T-helper 1 cell treated with Interleukin-12 subunit alpha and Interleukin-12 subunit beta and Interleukin-4 antibody, amounts not matched to agents 30 μg/mL and 1 μg/mL, for 36 hours (primary cell): ENCODE data around the gene EHBP1.

Source experiments
- H3K27ac Mint-ChIP-seq: one replicate; pipeline ENCODE4 v1.8.0; 2021; ENCODE audit warnings: mild to moderate bottlenecking, mixed read lengths
- H3K27me3 Mint-ChIP-seq: one replicate; pipeline ENCODE4 v1.8.0; 2021; ENCODE audit warnings: low read depth, mixed read lengths
- H3K36me3 Mint-ChIP-seq: one replicate; pipeline ENCODE4 v1.8.0; 2021; ENCODE audit warnings: low read depth, mixed read lengths
- H3K4me1 Mint-ChIP-seq: one replicate; pipeline ENCODE4 v1.8.0; 2021; ENCODE audit warnings: low read depth, mixed read lengths
- H3K4me3 Mint-ChIP-seq: one replicate; pipeline ENCODE4 v1.8.0; 2021; ENCODE audit warnings: mild to moderate bottlenecking, moderate library complexity, mixed read lengths
- H3K9me3 Mint-ChIP-seq: one replicate; pipeline ENCODE4 v1.8.0; 2021; ENCODE audit warnings: mixed read lengths

EHBP1 gene

DNA sequence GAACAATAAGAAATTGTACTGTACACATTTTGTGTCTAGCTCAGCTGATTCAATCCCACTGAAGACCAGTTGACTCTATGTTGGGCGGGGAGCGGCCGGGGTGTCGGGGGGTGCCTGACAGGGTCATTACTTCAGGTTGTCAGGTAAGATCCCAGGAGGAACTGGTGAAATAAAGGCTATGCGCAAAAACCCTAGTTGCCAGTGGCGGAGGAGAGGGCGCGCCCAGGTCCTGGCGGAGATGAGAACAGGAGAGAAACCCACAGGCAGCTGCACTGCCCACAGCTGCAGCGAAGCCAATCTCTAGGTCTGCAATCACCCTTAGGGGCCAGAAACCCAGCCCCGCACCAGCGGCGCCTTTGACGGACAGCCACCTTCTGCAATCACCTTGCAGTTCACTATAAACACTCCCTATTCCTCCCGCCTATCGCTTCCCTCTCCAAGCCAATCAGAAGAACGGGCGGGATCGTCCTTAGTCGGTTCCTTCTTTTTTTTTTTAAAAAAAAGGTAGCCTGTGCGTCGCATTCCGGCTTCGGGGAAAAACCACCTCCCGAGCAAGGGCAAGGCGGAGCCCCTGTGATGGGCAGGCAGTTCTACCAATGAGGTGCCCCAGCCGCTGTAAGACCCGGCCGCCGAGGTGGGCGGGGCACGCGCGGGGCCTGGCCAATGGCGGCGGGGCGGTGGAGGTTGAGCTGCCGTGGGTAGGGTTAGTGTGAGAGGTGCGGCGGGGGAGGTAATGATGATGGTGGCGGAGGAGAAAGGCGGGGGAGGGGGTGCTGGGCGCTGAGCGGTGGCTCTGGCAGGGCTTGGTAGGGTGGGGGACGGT lies at the start of gene EHBP1:
TSS of gene EHBP1 (plus strand) at position 707 of the 823 bp plus-strand sequence. CDS start 1,479 bp downstream, outside the sequence.
- H3K27ac Mint-ChIP-seq = peak within 1 kb of the TSS; percentile 82
- peak within 1 kb of the TSS; percentile 86 for H3K4me3 Mint-ChIP-seq
- H3K36me3 Mint-ChIP-seq = peaks cover 10% of the 10 kb centered on the region
- peaks cover 6% of the 10 kb centered on the region for H3K9me3 Mint-ChIP-seq
- H3K4me1 Mint-ChIP-seq = peaks cover 26% of the 10 kb centered on the region
- peaks cover 26% of the 10 kb centered on the region for H3K27me3 Mint-ChIP-seq

DNA sequence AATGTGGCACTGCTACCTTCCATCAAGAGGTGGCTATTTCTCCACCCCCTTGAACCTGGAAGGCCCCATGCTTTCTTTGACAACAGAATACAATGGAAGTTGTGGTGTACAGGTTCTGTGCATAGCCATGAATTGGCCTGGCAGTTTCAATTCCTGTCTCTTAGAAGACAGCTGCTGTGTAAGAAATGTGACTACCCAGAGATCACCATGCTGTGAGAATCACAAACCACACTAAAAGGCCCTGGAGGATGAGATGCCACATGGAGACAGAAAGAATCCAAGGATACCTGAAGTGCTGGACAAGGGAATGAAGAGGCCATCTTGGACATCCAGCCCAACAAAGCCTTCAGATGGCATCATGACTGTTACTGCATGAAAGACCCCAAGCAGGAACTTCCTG lies 47.7 kb upstream of the EHBP1 start:
- Mint-ChIP-seq H3K36me3 (no peaks in the 10 kb centered on the region), H3K27ac (no peak overlapping the region), H3K4me3 (no peak overlapping the region), H3K9me3 (no peaks in the 10 kb centered on the region), H3K27me3 (no peaks in the 10 kb centered on the region), H3K4me1 (peaks cover 3% of the 10 kb centered on the region)

DNA sequence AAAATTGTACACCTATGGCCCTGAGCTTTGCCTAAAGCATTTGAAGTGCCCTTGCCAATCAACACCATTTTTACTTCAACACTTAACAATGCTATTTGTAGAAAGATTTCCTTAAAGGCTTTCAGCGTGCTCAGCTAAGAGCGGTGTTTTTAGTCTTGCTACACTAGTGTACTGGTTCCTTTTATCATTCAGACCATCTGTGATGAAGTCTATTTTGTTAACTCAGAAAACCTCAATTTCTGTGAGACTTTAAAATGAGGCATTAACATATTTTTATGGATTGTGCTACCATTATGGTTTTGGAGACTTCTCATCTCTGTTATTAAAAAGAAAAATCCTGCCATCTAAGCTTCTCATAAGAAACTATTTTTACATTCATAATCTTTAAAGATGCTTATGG lies 46.6 kb upstream of the EHBP1 start:
- peaks cover 2% of the 10 kb centered on the region for H3K27me3 Mint-ChIP-seq

DNA sequence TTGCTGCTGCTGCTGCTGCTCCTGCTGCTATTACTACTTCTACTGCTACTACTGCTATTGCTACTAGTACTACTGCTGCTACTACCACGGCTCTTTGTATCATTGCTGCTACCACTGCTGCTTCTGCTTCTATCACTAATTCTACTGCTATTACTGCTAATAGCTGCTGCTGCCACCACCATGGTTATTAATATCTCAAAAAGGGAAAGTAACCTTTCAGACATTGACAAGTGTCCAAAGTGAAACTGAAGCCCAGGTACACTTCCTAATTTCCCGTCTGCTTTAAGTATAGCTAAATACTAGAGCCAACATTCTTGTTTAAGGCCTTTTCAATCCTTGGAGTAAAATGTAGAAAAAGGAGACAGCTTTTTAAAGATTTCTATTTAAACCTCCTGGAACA lies 45.4 kb upstream of the EHBP1 start:
- Mint-ChIP-seq H3K4me3 (no peak overlapping the region), H3K27me3 (peaks cover 5% of the 10 kb centered on the region), H3K4me1 (peaks cover 3% of the 10 kb centered on the region), H3K27ac (no peak overlapping the region), H3K36me3 (no peaks in the 10 kb centered on the region), H3K9me3 (no peaks in the 10 kb centered on the region)

More for the DNA sequence above, 46.6 kb upstream of the EHBP1 start:
- no peak overlapping the region for H3K4me3 Mint-ChIP-seq
- H3K4me1 Mint-ChIP-seq = peaks cover 3% of the 10 kb centered on the region
- H3K36me3 Mint-ChIP-seq = no peaks in the 10 kb centered on the region
- H3K9me3 Mint-ChIP-seq = no peaks in the 10 kb centered on the region
- H3K27ac Mint-ChIP-seq = no peak overlapping the region

DNA sequence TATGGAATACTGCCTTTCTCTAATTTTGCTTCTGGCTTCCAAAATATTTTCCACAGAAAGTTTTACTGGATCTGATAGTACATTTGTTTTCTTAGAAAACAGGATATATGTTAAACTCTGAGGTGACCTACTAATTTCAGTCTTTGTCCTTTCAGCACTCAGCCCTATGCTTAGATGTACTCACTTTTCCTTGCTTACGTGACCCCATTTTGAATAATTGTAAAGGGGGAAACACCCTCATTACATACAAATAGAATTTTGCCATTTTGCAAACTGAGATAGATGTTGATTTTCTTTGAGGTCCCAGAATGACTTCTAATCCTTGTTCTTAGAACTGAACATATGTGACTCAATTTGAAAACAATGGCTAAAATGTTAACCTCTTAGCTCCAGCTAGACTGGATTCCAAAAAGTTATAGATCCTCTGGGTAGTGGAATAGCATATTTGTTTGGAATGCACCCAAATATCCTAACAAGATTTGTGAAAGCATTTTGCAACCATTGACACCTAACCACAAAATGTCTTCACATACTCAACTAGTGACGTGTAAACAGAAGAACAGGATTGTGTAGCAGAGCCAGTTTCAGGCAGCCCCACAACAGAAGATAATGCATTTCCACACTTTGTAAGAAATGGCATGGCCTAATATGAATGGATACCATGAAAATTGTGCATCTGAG lies 44.8 kb upstream of the EHBP1 start:
- H3K4me1 Mint-ChIP-seq = peaks cover 3% of the 10 kb centered on the region

DNA sequence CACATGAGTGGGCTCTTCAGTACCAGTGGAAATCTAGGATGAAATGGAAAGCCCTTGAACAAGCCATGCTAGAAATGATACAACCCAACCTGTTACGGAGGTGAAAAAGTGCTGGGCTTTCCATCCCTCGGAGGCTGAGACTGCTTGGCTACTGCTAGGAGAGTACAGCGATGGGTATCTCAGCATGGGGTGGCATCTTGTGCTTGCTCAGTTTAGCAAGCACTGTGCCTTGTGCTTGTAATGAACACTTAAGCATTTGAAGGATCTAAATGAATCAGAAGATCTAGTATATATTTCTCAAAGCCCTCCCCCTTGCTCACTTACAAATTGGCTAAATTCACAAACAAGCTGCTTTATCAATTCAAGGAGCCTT lies 44.3 kb upstream of the EHBP1 start:
- Mint-ChIP-seq H3K27ac (no peak overlapping the region), H3K9me3 (no peaks in the 10 kb centered on the region), H3K27me3 (peaks cover 5% of the 10 kb centered on the region), H3K36me3 (no peaks in the 10 kb centered on the region), H3K4me3 (no peak overlapping the region), H3K4me1 (peaks cover 3% of the 10 kb centered on the region)

More for the DNA sequence above, 44.8 kb upstream of the EHBP1 start:
- Mint-ChIP-seq H3K27me3 (peaks cover 5% of the 10 kb centered on the region), H3K9me3 (no peaks in the 10 kb centered on the region), H3K27ac (no peak overlapping the region), H3K36me3 (no peaks in the 10 kb centered on the region), H3K4me3 (no peak overlapping the region)

DNA sequence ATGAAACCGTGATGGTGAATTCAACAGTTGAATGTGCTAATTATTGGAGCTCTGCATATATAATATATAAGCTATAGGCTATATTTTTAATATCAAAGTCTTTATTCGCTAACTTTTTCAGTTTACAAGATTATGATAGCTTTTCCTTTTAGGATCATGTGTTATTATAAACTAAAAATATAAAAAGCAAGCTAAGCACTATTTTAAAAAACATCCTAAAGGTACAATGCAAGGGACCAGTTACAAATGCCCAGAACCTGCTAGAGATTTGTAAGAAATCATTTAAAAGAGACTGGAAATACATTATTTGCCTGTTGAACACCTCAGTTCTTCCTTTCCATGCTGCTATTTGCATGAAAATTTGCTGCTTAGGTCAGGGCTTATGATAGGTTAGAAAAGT lies 43.4 kb upstream of the EHBP1 start:
- Mint-ChIP-seq H3K4me1 (peaks cover 3% of the 10 kb centered on the region), H3K4me3 (no peak overlapping the region), H3K36me3 (no peaks in the 10 kb centered on the region), H3K27me3 (peaks cover 5% of the 10 kb centered on the region), H3K9me3 (no peaks in the 10 kb centered on the region), H3K27ac (no peak overlapping the region)

DNA sequence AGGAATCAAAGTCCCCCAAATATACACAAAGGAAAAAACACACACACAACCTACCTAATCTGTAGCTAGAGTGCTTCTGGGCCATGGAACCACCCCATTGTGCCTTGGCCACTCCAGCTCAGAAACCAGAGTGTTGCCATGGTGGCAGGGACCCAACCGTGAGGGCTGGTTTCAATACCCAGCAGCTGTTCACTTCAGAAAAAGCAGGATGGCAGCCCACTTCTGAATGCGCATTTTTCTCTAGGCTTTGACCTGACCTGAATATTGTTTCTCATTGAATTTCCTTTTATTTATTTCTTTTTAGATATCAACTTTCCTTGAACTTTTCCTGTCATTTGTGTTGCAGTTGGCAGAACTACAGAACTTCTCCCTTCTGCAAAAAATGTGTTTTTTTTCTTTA lies 43.0 kb upstream of the EHBP1 start:
- H3K4me1 Mint-ChIP-seq = peaks cover 3% of the 10 kb centered on the region
- no peak overlapping the region for H3K4me3 Mint-ChIP-seq
- no peaks in the 10 kb centered on the region for H3K36me3 Mint-ChIP-seq
- H3K27me3 Mint-ChIP-seq = peaks cover 5% of the 10 kb centered on the region
- H3K9me3 Mint-ChIP-seq = no peaks in the 10 kb centered on the region
- no peak overlapping the region for H3K27ac Mint-ChIP-seq

DNA sequence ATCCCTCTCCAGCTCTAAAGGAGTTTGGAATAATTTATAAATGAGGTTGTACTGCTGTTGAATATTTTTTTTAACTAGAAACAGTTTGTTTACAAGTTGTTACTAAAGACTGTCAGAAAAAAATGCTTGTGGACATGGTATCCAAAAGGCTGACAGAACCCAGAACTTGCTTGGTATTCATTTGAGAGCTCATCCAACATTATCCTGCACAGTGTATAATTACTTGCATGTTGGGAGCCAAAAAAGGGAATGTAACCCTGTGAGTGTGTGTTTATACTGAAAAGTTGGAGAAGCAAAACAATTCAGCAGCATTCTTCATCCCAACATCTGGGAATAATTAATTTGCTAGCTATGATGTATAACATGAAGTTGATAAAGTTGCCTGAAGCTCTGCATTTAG lies 42.1 kb upstream of the EHBP1 start:
- no peak overlapping the region for H3K27ac Mint-ChIP-seq
- H3K9me3 Mint-ChIP-seq = no peaks in the 10 kb centered on the region
- peaks cover 5% of the 10 kb centered on the region for H3K27me3 Mint-ChIP-seq
- H3K36me3 Mint-ChIP-seq = no peaks in the 10 kb centered on the region
- peaks cover 3% of the 10 kb centered on the region for H3K4me1 Mint-ChIP-seq
- H3K4me3 Mint-ChIP-seq = no peak overlapping the region

DNA sequence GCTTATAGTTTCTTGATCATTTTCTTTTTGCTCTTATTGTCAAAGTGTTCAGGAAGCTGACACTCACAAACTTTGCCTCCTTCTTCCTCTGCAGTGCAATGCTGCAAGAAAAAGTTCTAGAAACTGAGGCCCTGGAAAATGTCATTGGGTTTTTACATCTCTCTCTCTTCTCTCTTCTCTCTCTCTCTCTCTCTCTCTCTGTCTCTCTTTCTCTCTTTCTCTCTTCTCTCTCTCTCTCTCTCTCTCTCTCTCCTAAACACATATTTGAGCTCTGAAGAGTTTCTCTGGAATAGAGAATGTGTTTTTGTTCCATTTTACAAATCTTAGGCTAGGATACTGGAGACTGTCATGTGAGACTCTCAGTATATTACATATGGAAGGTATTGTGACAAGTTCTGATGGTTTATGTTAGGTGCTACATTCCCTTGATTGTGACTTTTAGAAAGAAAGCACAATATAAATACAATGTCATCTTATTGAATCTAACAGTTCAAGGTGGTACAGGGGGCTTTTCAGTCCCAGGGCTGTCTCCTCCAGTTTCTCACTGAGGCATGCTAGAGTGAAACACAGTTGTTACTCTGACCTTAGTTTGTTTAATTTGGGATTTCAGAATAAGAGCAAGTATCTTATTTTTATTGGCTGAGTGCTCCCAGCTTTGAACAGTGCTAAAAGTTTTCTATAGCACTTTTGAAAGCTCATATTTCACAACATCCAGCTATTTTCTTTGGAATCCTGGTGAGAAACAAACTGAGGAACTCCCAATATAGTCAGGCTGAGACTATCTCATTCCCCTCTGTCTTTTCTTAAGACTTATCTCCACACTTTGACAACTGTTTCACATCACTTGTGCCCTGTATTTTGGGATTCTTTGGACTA lies 41.4 kb upstream of the EHBP1 start:
- Mint-ChIP-seq H3K36me3 (no peaks in the 10 kb centered on the region), H3K4me1 (peaks cover 3% of the 10 kb centered on the region), H3K27ac (no peak overlapping the region), H3K4me3 (no peak overlapping the region), H3K27me3 (peaks cover 5% of the 10 kb centered on the region), H3K9me3 (no peaks in the 10 kb centered on the region)

DNA sequence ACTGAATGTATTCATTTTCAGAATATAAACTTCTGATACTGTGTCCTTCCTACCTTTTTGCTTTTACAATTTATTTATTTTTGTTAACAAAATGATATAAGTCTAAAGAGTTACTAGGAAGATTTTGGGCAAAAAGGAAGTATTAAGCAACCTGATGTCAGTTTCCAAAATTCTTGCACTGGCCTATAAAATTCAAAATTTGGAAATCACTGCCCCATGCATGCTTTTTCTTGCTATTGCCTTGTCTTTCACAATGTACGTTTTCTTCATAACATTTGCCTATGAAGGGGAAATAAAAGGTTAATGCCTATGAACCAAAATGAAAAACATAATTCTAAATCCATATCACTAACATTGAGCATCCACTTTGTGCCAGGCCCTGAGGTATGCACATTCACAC lies 40.1 kb upstream of the EHBP1 start:
- no peak overlapping the region for H3K27ac Mint-ChIP-seq
- H3K4me3 Mint-ChIP-seq = no peak overlapping the region
- no peaks in the 10 kb centered on the region for H3K4me1 Mint-ChIP-seq

DNA sequence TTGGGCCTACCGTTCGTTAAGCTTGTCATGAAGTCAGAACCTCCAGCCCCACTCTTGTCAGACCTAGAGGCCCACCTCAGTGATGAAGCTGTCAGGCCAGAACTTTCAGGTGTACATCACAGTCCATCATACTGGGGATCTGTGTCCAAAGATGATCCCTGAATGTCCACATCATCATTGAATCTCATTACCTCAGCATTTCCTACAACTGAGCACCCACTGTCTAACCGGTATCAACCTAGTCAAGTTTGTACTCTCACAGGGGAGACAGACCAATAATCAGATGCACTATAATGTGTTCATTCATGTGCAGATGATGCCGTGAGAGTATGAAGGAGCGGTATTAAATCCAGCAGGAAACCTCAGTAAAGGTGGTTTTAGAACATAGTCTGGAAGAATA lies 36.3 kb upstream of the EHBP1 start:
- Mint-ChIP-seq H3K4me3 (no peak overlapping the region), H3K27ac (no peak overlapping the region), H3K9me3 (no peaks in the 10 kb centered on the region), H3K27me3 (peaks cover under 1% of the 10 kb centered on the region), H3K4me1 (no peaks in the 10 kb centered on the region), H3K36me3 (no peaks in the 10 kb centered on the region)

More for the DNA sequence above, 40.1 kb upstream of the EHBP1 start:
- Mint-ChIP-seq H3K27me3 (peaks cover 5% of the 10 kb centered on the region), H3K9me3 (no peaks in the 10 kb centered on the region), H3K36me3 (no peaks in the 10 kb centered on the region)

DNA sequence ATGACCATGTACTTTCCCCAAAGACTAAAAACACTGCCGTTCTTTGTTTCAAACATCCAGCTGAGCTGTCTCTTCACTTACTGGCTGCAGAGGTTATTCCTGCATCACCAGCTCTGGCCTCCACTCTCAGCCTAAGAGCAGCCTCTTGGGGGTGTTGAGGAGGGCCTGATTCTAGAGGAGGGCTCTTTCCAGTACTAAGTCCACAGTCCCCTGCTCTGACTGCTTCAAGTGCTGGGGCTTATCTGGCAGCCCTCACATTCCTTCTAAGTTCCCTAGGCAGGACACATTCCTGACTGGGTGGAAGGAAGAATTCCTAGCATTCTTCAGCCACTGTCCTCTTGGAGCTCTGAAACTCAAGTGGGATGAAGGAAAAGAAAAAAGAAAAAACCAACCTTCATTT lies 32.9 kb upstream of the EHBP1 start:
- Mint-ChIP-seq H3K4me1 (no peaks in the 10 kb centered on the region), H3K9me3 (no peaks in the 10 kb centered on the region), H3K27me3 (no peaks in the 10 kb centered on the region), H3K36me3 (no peaks in the 10 kb centered on the region), H3K4me3 (no peak overlapping the region), H3K27ac (no peak overlapping the region)

DNA sequence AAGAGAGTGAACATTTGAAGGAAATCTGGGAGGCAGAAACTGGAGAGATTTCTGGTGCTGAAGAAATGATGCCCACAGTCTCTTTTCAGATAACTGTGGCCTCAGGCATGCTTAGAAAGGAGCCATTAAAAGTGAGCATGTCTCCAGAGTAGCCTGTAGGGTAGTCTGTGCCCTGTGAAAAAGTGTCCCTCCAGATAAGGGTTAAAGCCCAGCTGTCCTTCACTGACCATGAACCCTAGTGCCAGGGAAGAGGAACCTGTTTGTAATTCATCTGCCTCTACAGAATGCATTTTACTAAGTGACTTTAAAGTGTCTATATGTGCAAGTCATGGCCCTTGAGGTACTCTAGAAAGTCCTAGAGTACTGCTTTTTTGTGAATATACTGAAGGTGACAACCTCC lies 30.5 kb upstream of the EHBP1 start:
- Mint-ChIP-seq H3K9me3 (no peaks in the 10 kb centered on the region), H3K4me3 (no peak overlapping the region), H3K27me3 (no peaks in the 10 kb centered on the region), H3K4me1 (no peaks in the 10 kb centered on the region), H3K27ac (no peak overlapping the region), H3K36me3 (no peaks in the 10 kb centered on the region)
